CD4-positive, alpha-beta T cell treated with Interleukin-6 at 100 ng/mL for 8 hours (primary cell): ENCODE results near the gene ADARB2.
"Not testable (repeated sequence)": the region's sequence is repeated elsewhere in the genome, so short reads cannot be mapped to it uniquely, and the experiment has no call there.

Experiments
- DNase-seq: peaks from one replicate; pipeline ENCODE4 v3.0.0-alpha.2; 2020; ENCODE audit warnings: mixed read lengths, low spot score

The ADARB2 gene

DNA sequence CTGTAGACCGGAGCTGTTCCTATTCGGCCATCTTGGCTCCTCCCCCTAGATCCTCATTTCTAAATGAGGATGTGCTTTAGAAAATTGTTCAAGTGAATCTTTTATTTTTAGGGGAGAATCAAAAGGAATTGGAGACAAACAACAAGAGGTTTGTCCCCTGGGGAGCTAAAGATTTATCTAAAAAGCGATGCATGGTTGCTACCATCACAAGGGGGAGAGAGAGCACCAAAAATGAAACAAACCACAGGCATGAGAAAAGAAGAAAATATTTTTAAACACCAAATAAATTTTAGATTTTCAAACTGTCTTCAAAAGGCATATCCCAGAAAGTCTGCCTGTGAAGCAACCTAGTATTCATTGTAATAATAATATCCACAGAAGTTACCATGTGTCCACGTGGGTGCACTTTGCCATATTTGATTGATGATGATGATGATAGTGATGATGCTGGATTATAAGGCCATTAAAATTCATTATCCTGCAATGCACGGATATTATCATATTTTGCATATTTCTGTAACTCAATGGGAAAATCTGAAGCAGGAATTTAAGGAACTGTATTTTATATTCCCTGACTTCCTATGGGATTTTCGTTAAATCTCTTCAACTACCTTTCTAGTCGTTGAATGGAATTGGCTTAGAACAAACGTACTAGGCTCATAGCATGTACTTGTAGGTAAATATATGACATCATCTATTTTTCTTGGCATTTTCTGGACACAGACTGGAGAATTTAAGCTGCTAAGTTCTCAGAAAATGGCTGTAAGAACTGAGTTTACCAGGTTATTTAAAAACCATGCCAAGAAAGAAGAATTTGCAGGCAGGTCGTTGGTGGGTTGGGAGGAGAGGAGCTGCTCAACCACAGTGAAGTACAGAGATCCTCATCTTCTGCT, 509.6 kb downstream of the ADARB2 start:
- DNase-seq: no peak

DNA sequence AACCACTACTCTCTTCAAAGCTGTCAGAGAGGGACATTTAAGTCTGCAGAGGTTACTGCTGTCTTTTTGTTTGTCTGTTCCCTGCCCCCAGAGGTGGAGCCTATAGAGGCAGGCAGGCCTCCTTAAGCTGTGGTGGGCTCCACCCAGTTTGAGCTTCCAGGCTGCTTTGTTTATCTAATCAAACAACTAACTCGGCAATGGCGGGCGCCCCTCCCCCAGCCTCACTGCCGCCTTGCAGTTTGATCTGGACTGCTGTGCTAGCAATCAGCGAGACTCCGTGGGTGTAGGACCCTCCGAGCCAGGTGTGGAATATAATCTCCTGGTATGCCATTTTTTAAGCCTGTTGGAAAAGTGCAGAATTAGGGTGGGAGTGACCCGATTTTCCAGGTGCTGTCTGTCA, 510.4 kb downstream of the ADARB2 start:
- DNase-seq: not testable (repeated sequence)

DNA sequence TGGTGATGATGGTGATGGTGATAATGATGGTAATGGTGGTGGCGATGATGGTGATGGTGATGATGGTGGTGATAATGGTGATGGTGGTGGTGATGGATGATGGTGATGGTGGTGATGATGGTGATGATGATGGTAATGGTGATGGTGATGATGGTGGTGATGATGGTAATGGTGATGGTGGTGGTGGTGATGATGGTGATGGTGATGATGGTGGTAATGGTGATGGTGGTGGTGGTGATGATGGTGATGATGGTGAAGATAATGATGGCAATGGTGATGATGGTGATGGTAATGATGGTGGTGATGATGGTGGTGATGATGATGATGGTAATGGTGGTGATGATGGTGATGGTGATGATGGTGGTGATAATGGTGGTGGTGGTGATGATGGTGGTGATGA, 517.5 kb downstream of the ADARB2 start:
- DNase-seq: not testable (repeated sequence)

DNA sequence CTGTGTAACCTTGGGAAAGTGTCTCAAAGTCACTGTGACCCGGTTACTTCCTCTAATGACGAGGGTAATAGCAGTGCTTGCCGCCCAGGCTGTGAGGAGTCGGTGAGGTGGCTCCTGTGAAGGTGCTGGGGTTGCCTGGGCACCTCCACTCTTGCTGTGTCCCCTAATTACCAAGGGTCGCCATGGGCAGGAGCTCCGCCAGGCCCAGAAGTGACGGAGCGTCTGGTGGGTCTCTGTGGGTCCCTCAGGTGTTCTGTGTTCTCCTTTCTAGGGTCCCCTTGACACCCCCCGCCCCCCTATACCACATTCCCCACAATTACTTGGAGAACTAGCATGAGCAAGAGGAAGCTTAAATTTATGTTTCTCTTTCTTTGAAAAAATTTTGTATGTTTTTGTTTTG, 519.7 kb downstream of the ADARB2 start:
- DNase-seq: no peak

DNA sequence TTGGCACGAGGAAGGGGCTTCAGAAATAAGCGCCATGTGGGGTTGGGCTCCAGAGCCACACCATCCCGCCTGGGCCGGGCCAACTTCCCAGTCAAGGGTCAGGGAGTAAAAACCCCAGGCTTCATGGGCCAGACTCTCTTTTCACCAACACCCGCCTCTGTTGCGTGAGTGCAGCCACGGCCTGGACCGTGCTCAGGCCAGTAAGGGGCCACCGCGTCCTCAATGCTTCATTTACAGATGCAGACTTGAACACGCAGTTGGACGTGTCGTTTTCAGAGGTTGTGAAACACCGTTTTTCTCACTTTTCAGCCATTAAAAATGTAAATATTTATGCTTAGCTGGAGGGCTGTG, 520.1 kb downstream of the ADARB2 start:
- DNase-seq: no peak

DNA sequence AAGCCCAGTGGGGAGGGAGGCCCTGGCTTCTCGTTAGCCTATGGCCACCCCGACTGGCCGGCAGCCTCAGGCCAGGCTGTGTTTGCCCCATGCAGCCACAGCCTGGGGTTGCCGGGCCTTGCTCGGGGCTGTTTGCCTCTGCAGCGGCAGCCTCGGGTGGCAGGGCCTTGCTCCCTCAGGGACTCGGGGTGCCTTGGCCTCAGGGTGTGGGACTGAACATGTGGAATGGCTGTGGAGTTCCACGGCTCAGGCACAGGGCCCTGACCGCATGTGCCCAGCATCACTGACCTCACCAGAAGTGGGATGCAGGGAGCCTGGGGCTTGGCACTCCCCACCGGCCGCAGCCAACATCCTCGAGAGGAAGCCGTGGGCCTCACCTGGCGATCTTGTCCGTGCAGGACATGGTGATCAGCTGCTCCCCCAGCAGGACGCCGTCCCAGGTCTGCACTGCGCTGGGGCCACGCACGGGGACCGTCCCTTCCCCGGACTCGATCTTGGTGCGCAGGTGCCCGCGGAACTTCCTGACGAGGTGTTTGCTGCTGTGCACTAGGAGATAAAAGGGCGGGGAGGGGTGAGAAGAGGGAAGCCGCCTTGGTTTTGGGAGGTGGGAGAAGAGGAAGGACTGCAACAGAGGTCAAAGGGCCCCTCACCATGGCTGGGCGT, 520.6 kb downstream of the ADARB2 start:
- DNase-seq: no peak

DNA sequence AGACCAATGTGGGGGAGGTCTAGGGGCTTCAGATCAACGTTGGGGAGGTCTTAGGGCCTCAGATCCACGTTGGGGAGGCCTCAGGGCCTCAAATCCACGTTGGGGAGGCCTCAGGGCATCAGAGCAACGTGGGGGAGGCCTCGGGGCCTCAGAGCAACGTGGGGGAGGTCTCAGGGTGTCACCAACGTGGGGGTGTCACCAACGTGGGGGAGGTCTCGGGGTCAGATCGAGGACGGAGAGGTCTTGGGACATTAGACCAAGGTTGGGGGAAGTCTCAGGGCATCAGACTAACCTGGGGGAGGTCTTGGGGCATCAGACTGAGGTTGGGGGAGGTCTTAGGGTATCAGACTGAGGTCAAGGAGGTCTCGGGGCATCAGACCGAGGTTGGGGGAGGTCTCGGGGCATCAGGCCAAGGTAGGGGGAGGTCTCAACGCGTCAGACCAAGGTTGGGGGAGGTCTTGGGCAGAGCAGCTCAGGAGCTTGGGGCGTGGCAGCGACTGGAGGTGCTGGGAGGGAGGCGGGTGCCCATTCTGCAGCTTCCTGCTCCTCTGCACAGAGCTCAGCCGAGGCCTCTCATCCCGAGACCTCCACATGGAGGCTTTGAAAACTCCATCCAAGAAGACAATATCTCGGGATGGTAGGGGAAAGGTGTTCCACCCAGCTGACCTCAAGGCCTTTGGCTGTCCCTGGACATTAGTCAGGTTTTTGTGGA, 521.3 kb downstream of the ADARB2 start:
- DNase-seq: no peak

DNA sequence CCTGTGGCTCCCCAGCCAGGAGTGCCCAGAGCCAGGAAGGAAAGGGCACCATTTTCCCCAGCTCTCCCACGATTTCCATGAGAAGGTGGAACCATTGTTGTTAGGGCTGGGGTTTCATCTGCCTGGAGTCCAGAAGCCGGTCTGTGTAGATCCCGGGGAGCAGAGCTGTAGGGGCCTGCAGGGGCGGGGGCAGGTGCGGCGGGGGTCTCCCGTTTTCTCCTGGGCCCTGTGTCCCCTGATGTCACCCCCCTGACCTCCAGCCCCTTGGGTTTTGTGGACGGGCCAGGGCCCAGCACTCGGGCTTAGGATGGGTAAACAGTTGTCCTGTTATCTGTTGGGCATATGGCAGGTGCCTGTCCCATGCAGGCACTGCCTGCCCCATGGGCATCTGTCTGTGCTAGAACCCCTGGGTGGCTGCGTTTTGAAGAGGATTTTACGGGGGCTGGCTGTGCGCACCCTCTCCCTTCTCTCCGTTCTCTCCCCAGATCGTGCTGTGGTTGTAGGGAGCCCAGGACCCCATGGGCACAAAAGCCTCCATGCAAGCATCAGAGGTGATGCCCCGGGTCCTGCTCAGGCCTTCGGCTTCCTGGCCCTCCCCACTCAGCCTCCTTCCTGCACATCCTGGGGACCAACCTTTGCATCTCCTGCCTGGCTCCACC, 522.3 kb downstream of the ADARB2 start:
- DNase-seq: no peak

DNA sequence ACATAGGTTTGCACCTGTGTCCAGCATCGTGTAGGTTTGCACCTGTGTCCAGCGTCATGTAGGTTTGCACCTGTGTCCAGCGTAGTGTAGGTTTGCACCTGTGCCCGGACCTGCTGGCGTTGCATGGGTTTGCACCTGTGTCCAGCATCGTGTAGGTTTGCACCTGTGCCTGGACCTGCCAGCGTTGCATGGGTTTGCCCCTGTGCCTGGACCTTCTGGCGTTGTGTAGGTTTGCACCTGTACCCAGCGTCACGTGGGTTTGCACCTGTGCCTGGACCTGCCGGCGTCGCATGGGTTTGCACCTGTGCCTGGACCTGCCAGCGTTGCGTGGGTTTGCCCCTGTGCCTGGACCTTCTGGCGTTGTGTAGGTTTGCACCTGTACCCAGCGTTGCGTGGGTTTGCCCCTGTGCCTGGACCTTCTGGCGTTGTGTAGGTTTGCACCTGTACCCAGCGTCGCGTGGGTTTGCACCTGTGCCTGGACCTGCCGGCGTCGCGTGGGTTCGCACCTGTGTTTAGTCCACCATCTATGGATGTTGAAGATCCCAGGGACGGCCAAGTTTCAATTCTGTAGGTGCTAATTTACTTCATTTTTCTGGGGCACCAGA, 523.2 kb downstream of the ADARB2 start:
- DNase-seq: no peak

DNA sequence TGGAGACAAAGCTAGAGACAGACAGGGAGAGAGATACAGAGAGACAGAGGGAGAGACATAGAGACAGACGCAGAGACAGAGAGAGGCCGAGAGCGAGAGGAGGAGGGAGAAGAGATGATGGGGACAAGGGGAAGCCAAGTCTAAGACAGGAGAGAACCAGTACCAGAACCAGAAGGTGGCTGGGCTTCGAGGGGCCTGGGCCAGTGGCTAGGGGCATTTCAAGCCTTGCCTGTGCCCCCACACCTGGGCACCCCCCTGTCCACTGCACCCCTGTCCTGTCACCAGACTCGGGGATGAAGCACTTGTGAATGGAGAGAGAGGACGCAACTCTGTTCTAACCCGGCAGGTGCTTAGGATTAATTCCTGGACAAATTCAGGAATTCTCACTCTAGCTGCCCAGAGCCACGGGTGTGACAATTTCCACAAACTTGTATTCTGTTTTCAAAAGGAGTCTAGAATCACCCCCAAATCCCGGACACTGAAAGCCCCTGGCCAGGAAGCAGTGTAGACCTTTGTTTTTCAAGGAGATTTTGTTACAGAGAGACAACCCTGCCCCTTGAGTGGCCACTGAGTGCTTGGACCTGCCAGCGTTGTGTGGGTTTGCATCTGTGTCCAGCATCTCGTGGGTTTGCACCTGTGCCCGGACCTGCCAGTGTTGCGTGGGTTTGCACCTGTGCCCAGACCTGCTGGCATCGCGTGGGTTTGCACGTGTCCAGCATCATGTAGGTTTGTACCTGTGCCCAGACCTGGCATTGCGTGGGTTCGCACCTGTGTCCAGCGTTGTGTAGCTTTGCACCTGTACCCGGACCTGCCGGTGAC, 523.9 kb downstream of the ADARB2 start:
- DNase-seq: no peak

DNA sequence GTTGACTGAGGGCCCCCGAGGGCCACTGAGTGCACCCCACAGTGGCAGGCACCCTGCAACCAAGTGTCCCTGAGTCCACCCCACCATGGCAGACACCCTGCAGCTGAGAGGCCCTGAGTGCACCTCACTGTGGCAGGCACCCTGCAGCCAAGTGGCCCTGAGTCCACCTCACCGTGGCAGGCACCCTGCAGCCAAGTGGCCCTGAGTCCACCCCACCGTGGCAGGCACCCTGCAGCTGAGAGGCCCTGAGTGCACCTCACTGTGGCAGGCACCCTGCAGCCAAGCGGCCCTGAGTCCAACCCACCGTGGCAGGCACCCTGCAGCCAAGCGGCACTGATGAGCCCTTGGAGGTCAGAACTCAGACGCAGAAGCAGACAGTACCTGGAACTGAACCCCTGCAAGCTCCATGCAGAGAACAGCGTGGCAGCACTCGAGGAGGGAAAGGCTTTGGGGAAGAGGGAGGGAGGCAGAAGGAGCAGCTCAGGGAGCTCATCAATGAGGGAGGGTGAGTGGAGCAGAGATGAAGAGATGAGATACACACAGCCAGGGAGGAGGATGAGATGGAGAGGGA, 524.7 kb downstream of the ADARB2 start:
- no peak for DNase-seq

DNA sequence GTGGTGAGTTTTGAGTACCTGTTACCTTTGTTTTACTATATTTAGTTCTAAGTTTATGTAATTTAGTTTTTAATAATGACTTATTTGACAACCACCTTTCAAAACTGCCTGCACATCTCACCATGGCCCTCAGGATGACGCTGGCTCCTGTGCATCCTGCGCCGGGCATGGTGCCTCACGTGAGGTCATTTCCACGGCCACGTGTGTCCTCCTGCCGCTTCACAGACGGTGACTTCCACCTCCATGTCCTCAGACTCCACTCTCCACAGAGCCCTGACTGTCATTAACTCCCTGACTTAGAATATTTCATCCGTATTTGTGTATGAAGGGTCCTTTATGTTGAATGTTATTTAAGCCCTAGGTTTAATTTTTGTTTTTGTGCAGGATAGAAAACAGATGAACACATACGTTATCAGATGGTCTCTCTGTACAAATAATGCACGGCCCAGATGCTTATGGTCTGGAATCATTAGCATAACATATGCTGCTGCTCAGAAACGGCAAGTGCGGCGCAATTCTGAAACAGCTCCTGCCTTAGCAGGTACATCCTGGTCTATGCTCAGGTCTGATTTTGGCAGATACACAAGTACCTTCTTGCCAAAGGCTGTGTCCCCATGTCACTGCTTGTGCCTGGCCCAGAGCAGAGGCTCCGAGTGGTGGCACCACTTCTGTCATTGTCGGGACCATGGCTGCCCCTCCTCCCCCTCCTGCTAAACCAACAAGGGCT, 525.3 kb downstream of the ADARB2 start:
- no peak for DNase-seq

DNA sequence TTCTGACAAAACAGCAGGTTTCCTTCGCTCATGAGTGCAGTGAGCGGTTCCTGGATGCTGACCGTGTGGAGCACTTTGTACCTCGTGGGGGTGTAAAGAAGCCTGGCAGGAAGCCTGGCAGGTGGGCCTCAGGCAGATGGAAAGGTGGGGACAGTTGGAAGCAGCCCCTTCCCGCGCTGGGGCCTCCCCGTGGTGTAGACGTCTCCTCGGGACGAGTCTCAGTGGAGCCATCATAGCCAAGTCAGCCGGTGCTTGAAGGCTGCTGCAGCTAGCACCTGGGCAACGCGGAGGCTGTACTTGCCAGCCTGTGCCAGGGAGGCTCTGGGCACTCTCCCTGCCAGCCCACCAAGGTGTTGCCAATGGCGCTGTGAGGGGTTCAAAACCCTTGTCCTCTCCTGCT, 526.7 kb downstream of the ADARB2 start:
- no peak for DNase-seq

DNA sequence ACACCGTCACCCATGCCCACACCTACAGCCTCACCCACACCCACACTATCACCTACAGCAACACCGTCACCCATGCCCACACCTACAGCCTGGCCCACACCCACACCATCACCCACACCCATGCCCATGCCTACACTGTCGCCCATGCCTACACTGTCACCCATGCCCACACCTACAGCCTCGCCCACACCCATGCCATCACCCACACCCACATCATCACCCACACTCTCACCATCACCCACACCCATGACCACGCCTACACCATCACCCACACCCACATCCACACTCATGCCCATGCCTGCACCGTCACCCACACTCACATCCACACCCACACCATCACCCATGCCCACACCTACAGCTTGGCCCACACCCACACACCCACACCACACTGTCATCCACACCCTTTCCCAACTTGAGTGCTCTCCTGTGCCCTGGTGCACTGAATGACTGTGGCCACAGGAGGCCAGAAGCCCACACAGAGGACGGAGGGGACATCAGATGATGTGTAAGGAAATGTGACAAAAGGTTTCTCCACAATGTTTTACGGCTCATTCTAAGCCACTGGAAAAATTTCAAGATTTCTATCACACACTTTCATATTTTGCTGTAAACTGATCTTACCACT, 527.9 kb downstream of the ADARB2 start:
- DNase-seq: no peak

DNA sequence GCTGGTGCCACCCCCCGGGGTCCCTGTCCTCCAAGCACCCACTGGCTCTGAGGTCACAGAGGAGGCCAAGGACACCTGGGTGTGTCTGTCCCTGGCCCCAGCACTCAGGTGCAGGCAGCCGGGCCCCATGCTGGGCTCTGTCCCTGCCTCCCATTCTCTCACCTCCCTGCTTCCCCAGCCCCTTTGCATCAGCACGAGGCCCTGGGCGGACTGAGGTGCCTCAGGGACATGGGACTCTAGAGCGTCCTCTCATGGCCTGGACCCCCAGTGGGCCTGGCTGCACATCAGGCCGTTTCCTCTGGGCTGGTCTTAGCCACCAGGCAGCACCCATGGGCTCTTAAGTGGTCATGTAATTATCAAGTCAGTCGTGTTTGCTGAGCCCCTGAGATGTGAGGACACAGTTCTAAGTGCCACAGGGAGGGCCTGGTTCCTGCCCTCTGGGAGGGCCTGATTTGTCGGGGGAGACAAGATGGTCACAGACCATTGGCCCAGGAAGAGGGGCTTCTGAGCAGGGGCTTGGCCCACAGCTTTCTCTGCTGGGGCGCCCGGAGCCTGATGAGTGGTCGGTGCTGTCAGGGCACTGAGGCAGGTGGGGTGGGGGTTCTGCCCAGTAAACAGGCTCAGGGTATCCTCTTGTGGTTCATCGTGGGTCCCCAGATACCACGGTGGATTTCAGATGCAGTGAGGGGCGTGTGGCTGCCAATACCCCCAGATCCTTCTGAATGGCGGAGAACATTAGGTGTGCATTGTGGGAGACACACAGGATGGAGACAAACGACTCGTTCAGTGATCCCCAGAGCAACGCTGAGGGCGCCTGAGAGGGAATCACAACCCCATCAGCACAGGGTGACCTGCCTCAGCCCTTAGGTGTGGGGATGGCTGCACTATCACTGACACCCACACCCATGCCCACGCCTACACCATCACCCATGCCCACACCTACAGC, 528.7 kb downstream of the ADARB2 start:
- DNase-seq: no peak

DNA sequence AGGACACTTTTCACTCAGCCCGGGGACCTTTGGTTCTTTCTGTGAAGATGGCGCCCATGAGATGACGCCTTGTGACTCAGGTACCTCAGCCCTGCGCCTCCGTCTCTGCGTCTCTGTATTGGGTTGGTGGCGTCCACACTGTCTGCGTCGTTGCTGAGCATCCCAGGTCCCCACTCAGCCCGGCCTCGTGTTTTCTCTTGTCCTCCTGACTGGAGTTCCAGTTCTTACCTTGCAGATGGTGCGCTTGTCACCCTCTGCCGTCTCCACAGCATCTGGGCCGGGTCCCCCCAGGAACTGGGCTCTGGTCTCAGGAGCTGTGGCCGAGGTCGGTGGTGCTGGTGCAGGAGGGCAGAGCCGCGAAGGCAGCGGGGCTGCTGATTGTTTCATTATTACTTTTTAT, 530.7 kb downstream of the ADARB2 start:
- no peak for DNase-seq

DNA sequence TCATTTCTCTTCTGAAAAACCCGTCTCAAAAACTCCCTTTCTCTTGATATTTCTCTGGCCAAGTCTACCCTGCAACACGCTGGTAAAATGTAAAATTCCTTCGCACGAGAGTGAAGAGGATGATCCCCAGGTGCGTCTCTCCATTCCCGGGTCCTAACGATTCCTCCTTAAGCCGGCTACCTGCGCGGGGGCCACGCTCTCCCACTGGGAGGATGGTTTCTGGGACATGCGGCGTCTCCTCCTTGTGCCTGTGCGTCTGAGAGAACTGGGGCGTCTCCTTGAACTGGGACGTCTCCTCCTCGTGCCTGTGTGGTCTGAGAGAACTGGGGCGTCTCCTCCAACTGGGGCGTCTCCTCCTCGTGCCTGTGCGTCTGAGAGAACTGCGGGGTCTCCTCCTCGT, 531.2 kb downstream of the ADARB2 start:
- DNase-seq: no peak

DNA sequence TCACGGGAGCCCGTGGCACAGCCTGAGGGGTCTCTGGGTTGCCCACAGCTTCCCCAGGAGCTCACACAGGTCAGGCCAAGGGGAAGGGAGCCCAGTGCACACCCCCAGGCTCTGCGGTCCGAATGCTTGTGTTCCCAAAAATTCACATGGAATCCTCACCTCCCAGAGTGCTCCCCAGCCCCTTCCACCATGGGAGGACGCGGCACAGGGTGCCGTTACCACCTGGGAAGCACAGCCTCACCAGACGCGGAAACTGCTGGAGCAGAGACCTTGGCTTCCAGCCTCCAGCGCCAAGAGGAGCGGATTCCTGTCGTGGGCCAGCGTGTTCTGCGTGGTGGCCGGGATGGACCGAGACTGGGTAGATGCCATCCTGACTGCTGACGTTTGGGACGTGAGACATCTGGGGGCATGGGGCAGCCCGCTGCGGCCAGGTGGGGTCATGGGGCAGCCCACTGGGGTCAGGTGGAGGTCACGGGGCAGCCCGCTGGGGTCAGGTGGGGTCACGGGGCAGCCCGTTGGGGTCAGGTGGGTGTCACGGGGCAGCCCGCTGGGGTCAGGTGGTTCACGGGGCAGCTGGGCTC, 531.8 kb downstream of the ADARB2 start:
- DNase-seq: no peak
